Measurements from ENCODE around the gene CTBP2. TPM values are rescaled to one million over a fixed set of nuclear protein-coding genes. Genes with fewer than 3 reads are reported as not detected.

CTBP2 gene
- total RNA-seq, 1 experiment from 2014 or later: 212 TPM

GRCh38 chr10:125011171-125011925 lies 149.0 kb downstream of the CTBP2 start:
- Mint-ChIP-seq H3K36me3 (ENCODE audit: insufficient read depth in 1 of 3, low read depth in 3 of 3) (peaks cover 36 to 68% (median 52%) of the 10 kb centered on the region in 3 experiments), H3K4me1 (peaks cover 42 to 49% of the 10 kb centered on the region in 2 experiments)
- H2AK5ac ChIP-seq (ENCODE audit: insufficient read length, low read length): no peak overlapping the region

More at GRCh38 chr10:125011171-125011925, 149.0 kb downstream of the CTBP2 start:
- Histone ChIP-seq H4K8ac (replicated peaks; ENCODE audit: insufficient read length, low read depth, low read length) (no peak overlapping the region), H4K91ac (ENCODE audit: insufficient read length, low read depth, low read length) (no peak overlapping the region), H3K4ac (ENCODE audit: low read depth, low read length) (no peak overlapping the region), H2BK12ac (ENCODE audit: insufficient read length, low read depth, low read length) (no peak overlapping the region), H3K9me3 (ENCODE audit: control insufficient read depth, low read depth, low read length) (no peaks in the 10 kb centered on the region), H3K79me1 (ENCODE audit: insufficient read depth, low read depth, low read length, poor library complexity, severe bottlenecking) (peaks cover 11% of the 10 kb centered on the region), H2BK20ac (ENCODE audit: low read depth, low read length, poor library complexity, severe bottlenecking) (no peak overlapping the region), H2BK120ac (ENCODE audit: low read depth, low read length, poor library complexity, severe bottlenecking) (no peak overlapping the region), H3K56ac (ENCODE audit: insufficient read length, low read depth, low read length) (no peak overlapping the region), H3K9ac (ENCODE audit: extremely low read depth, insufficient read length, low read length) (no peak overlapping the region), H2BK15ac (ENCODE audit: low read depth, low read length) (no peak overlapping the region), H4K20me1 (ENCODE audit: control insufficient read depth, insufficient read depth, insufficient read length) (no peaks in the 10 kb centered on the region), H3K18ac (ENCODE audit: insufficient read length, low read depth, low read length) (no peak overlapping the region), H3K4me2 (ENCODE audit: insufficient read depth, insufficient read length, low read length) (no peak overlapping the region), H4K5ac (ENCODE audit: insufficient read length, low read depth, low read length) (no peak overlapping the region), H3K79me2 (ENCODE audit: insufficient read depth, low read length) (peaks cover 30% of the 10 kb centered on the region; the same call in 1 of the 2 replicates), H2AFZ (ENCODE audit: low read length) (no peak overlapping the region), H3K23ac (ENCODE audit: insufficient read length, low read depth, low read length) (no peak overlapping the region), H3K27ac (ENCODE audit: insufficient read length, low read depth, low read length) (no peak overlapping the region), H3K14ac (ENCODE audit: insufficient read depth, low read length) (no peak overlapping the region), H3K4me1 (ENCODE audit: insufficient read depth, low read length) (no peaks in the 10 kb centered on the region; the same call in 1 of the 2 replicates), H3K23me2 (ENCODE audit: insufficient read length, low read depth, low read length, poor library complexity, severe bottlenecking) (no peaks in the 10 kb centered on the region), H3T11ph (ENCODE audit: low read length) (no peak overlapping the region), H3K27me3 (ENCODE audit: insufficient read depth, low read length) (no peaks in the 10 kb centered on the region), H2BK5ac (ENCODE audit: insufficient read length, low read length) (no peak overlapping the region)
- H3K27ac Mint-ChIP-seq: peak overlapping the region in 2 of 3 experiments; percentile 84 to 89; a peak in 5 of 7 replicates
- no peak overlapping the region for H3K4me3 Mint-ChIP-seq
- H3K27me3 Mint-ChIP-seq (ENCODE audit: low read depth): no peaks in the 10 kb centered on the region; the same call in 1 of the 2 replicates
- no peaks in the 10 kb centered on the region; a peak in 1 of 5 replicates for H3K9me3 Mint-ChIP-seq
- TF ChIP-seq CTCF (conservative IDR thresholded peaks at IDR 0.05): no peak
- WGBS (ENCODE audit: extremely low coverage, insufficient read length, low lambda C conversion rate): no CpG with 5 or more reads among the region's 16 CpGs
- DNase-seq: no peak
